Gastroesophageal sphincter (tissue), 3 donors: ENCODE results near the gene VDAC2.

Experiments
- POLR2AphosphoS5 ChIP-seq: sonication (generic); formaldehyde crosslinking; IDR thresholded peaks from one replicate; pipeline ENCODE4 v1.6.1; 2017; ENCODE audit warnings: antibody characterized with exemption
- TF ChIP-seq, protein P1 (sequence below), 4 experiments: fragments of 200-600 bp in 2 of 4; fragments of 450-650 bp in 2 of 4; sonication (generic) in 1 of 4; IDR thresholded peaks; one replicate each; pipeline ENCODE4 v1.5.1; 2017 to 2019; ENCODE audit warnings: antibody characterized with exemption in 4 of 4, mild to moderate bottlenecking in 2 of 4, moderate library complexity in 2 of 4

- TF ChIP-seq, protein P1, sequence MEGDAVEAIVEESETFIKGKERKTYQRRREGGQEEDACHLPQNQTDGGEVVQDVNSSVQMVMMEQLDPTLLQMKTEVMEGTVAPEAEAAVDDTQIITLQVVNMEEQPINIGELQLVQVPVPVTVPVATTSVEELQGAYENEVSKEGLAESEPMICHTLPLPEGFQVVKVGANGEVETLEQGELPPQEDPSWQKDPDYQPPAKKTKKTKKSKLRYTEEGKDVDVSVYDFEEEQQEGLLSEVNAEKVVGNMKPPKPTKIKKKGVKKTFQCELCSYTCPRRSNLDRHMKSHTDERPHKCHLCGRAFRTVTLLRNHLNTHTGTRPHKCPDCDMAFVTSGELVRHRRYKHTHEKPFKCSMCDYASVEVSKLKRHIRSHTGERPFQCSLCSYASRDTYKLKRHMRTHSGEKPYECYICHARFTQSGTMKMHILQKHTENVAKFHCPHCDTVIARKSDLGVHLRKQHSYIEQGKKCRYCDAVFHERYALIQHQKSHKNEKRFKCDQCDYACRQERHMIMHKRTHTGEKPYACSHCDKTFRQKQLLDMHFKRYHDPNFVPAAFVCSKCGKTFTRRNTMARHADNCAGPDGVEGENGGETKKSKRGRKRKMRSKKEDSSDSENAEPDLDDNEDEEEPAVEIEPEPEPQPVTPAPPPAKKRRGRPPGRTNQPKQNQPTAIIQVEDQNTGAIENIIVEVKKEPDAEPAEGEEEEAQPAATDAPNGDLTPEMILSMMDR (IDR thresholded peaks at IDR 0.05): no peak
- no peak for TF ChIP-seq POLR2AphosphoS5
Observed at GRCh38 chr10:75179657-75180177, 30.9 kb upstream of the VDAC2 start.
